B cell (primary cell): ENCODE results near the gene LRFN5. TPM values are rescaled to one million over a fixed set of nuclear protein-coding genes. Genes with fewer than 3 reads are reported as not detected.

Source experiments
- ATAC-seq: fragments of 200-7000 bp; cut with Tn5 transposase; one replicate; pipeline ENCODE4 v1.10.0; 2021; ENCODE audit warnings: low read depth, mild to moderate bottlenecking, moderate number of reproducible peaks, moderate library complexity
- CTCF ChIA-PET: fragments of 350-600 bp; sonication (Branson Sonifier 250); formaldehyde crosslinking; loops from one replicate; lab custom pipeline; 2021; ENCODE audit warnings: antibody characterized with exemption, inconsistent platforms; lab: Charles Lee
- POLR2A ChIA-PET: fragments of 350-600 bp; sonication (Branson Sonifier 250); formaldehyde crosslinking; loops from one replicate; lab custom pipeline; 2021; ENCODE audit warnings: antibody characterized with exemption; lab: Charles Lee
- DNase-seq: peaks from one replicate; pipeline ENCODE4 v3.0.0; 2013
- H2AFZ ChIP-seq: 2 replicates; pipeline ENCODE4 v1.6.1; 2012; ENCODE audit warnings: mild to moderate bottlenecking, low read depth, low read length; ENCODE audit not compliant: insufficient read depth, poor library complexity, severe bottlenecking
- H3K27ac ChIP-seq, 2 donors: 1 replicate in 1 of 2; 2 replicates in 1 of 2; pipeline ENCODE4 v1.5.1; 2012 to 2013; ENCODE audit warnings: low read length in 2 of 2, mild to moderate bottlenecking in 2 of 2, moderate library complexity in 1 of 2
- H3K27me3 ChIP-seq, 4 experiments: fragments of 200-600 bp in 1 of 4; sonication (generic) in 1 of 4; replicated peaks in 1 of 4; 1 replicate in 2 of 4; 2 replicates in 2 of 4; pipeline versions ENCODE4 v1.6.1 to v1.7.0; 2013 to 2016; ENCODE audit warnings: low read length in 3 of 4, mild to moderate bottlenecking in 2 of 4, mixed read lengths in 1 of 4, moderate library complexity in 1 of 4; ENCODE audit not compliant: insufficient read depth in 4 of 4, control insufficient read depth in 3 of 4; ENCODE audit errors: control extremely low read depth in 1 of 4
- H3K36me3 ChIP-seq, 2 experiments: replicated peaks in 1 of 2; 1 replicate in 1 of 2; 2 replicates in 1 of 2; pipeline versions ENCODE4 v1.6.1 to v1.7.1; 2013; ENCODE audit warnings: low read length in 1 of 2; ENCODE audit not compliant: insufficient read depth in 2 of 2, control insufficient read depth in 1 of 2; ENCODE audit errors: control extremely low read depth in 1 of 2, extremely low read depth in 1 of 2
- H3K4me1 ChIP-seq, 2 donors: fragments of 200-600 bp in 1 of 2; sonication (generic) in 1 of 2; 1 replicate in 1 of 2; 2 replicates in 1 of 2; pipeline versions ENCODE4 v1.5.1 to v1.6.1; 2013 to 2017; ENCODE audit warnings: low read length in 2 of 2; ENCODE audit not compliant: control insufficient read depth in 2 of 2, insufficient read depth in 2 of 2
- H3K4me2 ChIP-seq: replicated peaks from 2 replicates; pipeline ENCODE3; 2012; ENCODE audit warnings: mild to moderate bottlenecking, low read depth, low read length; ENCODE audit not compliant: poor library complexity, severe bottlenecking
- H3K4me3 ChIP-seq, 5 experiments: fragments of 200-600 bp in 1 of 5; sonication (generic) in 1 of 5; 1 replicate in 3 of 5; 2 replicates in 2 of 5; pipeline versions ENCODE4 v1.5.1 to v1.7.0; 2011 to 2016; ENCODE audit warnings: low read length in 4 of 5, mild to moderate bottlenecking in 4 of 5, low read depth in 2 of 5, control low read depth in 1 of 5, moderate library complexity in 1 of 5; ENCODE audit not compliant: insufficient read depth in 1 of 5; ENCODE audit errors: control extremely low read depth in 1 of 5, extremely low read depth in 1 of 5
- H3K79me2 ChIP-seq: fragments of 200-600 bp; sonication (generic); one replicate; pipeline ENCODE4 v1.6.0; 2016; ENCODE audit warnings: low read length; ENCODE audit not compliant: control insufficient read depth, insufficient read depth
- H3K9ac ChIP-seq: fragments of 200-600 bp; sonication (generic); 2 replicates; pipeline ENCODE4 v1.6.1; 2017; ENCODE audit warnings: mild to moderate bottlenecking, low read length, moderate library complexity
- H3K9me3 ChIP-seq, 3 donors: one replicate each; pipeline versions ENCODE4 v1.6.1 to v1.7.1; 2013; ENCODE audit warnings: low read length in 2 of 3; ENCODE audit not compliant: control insufficient read depth in 2 of 3, insufficient read depth in 1 of 3; ENCODE audit errors: control extremely low read depth in 1 of 3
- H4K20me1 ChIP-seq: 2 replicates; pipeline ENCODE4 v1.6.0; 2012; ENCODE audit warnings: mild to moderate bottlenecking, low read length; ENCODE audit not compliant: insufficient read depth, control insufficient read depth, poor library complexity, severe bottlenecking
- H3K27ac Mint-ChIP-seq: one replicate; pipeline ENCODE4 v1.8.0; 2021; ENCODE audit warnings: mixed read lengths
- H3K27me3 Mint-ChIP-seq: one replicate; pipeline ENCODE4 v1.8.0; 2021; ENCODE audit warnings: mixed read lengths
- H3K4me1 Mint-ChIP-seq: one replicate; pipeline ENCODE4 v1.8.0; 2021; ENCODE audit warnings: mixed read lengths
- H3K4me3 Mint-ChIP-seq: one replicate; pipeline ENCODE4 v1.8.0; 2021; ENCODE audit warnings: mixed read lengths
- H3K9me3 Mint-ChIP-seq: one replicate; pipeline ENCODE4 v1.8.0; 2022; ENCODE audit warnings: mixed read lengths; ENCODE audit not compliant: insufficient read depth
- CTCF ChIP-seq: fragments of 200-600 bp; IDR thresholded peaks from one replicate; pipeline ENCODE4 v1.8.0; 2022; ENCODE audit warnings: antibody characterized with exemption, mild to moderate bottlenecking
- EZH2 ChIP-seq: IDR thresholded peaks from 2 replicates; pipeline ENCODE4 v1.6.1; 2012; ENCODE audit warnings: borderline replicate concordance, low read depth, mild to moderate bottlenecking, moderate library complexity, low read length; ENCODE audit not compliant: insufficient read depth, poor library complexity, severe bottlenecking
- WGBS: methylation state at CpG from one replicate; pipeline ENCODE4 v1.1.5; 2013; ENCODE audit warnings: missing lambda C conversion rate; ENCODE audit not compliant: insufficient coverage; 5-methylcytosine and 5-hydroxymethylcytosine counted together
- intact Hi-C: fragments of 100-400 bp; cut with micrococcal nuclease; formaldehyde crosslinking; loops from one replicate; pipeline ENCODE4 v1.10.0; 2022
- polyA plus RNA-seq: library from polyadenylated mRNA; depleted of rRNA; stranded (reverse); fragments of >200 nt; gene quantifications from 2 replicates; pipeline ENCODE4 v1.2.3, GENCODE V29; 2012
- total RNA-seq, 2 donors: library from RNA; stranded (reverse); fragments of 120-200 nt in 1 of 2; gene quantifications; 1 replicate in 1 of 2; 2 replicates in 1 of 2; pipeline versions ENCODE4 v1.2.3 to v1.2.4, GENCODE V29; 2013 to 2022

LRFN5 gene
- total and polyA plus RNA-seq, 2 donors (not counting 1 experiment from before 2014, with no cell fraction given) = 0.30 TPM; not detected in 1

DNA sequence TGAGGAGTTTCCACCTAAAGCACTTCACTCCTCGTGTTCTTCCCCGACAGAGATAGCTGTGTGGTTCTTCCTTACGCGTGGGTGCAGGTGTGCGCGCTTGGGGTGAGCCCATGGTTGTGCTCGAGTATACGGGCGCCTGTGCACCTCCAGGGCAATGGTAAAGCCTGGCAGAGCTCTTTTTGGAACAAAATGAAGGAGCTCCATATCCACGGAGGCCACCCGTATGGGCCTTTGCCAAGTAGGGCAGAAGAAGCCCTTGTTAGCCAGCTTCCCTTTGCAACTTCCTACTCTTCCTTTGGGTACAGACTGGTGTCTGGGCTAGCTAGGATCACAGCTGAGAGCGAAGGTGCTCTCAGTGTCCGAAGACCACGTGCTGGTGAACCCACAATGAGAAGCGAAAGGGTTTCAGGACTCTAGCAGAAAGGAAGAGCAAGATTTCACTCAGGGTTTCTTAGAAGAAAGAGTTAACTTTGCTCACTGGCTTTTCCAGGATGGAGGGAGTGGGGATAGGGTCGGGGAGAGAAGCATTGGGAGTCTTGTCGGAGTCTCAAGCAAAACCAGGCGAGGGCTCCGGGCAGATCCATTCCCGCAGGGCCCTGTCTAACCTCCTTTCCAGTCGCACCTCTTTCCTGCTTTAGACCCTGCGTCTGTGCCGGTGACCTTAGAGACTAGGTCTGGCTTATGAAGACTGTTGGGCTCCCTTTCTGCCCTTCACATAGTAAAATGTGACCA, 960 bp upstream of the LRFN5 start:
- Histone ChIP-seq H3K4me1 (peaks cover 30 to 37% of the 10 kb centered on the region in 2 donors), H3K36me3 (no peaks in the 10 kb centered on the region), H3K4me2 (peak overlapping the region; percentile 66), H3K27me3 (peaks cover 0 to 47% (median 41%) of the 10 kb centered on the region in 4 experiments), H3K27ac (no peak overlapping the region), H2AFZ (no peak overlapping the region), H3K9ac (peak overlapping the region; percentile 39), H3K9me3 (peaks cover 0 to 20% (median 0%) of the 10 kb centered on the region in 3 donors), H3K4me3 (no peak overlapping the region), H3K79me2 (no peaks in the 10 kb centered on the region), H4K20me1 (no peaks in the 10 kb centered on the region)
- H3K4me3 Mint-ChIP-seq = peak overlapping the region; percentile 81
- H3K4me1 Mint-ChIP-seq = peaks cover 41% of the 10 kb centered on the region
- DNase-seq (peak; percentile 5), ATAC-seq (no peak)
- peaks cover 66% of the 10 kb centered on the region for H3K27me3 Mint-ChIP-seq
- POLR2A ChIA-PET = no interaction called here
- 6% methylated on average over 15 of the region's 23 CpGs for WGBS
- no peak overlapping the region for H3K27ac Mint-ChIP-seq
- intact Hi-C loops = no loop called here
- no peaks in the 10 kb centered on the region for H3K9me3 Mint-ChIP-seq
- no peak for TF ChIP-seq EZH2
- no peak for TF ChIP-seq CTCF
- CTCF ChIA-PET = no interaction called here

GRCh38 chr14:41606282-41606531, 469 bp upstream of the LRFN5 start:
- no peaks in the 10 kb centered on the region for H3K36me3 ChIP-seq
- CTCF ChIA-PET = no interaction called here
- H3K9ac ChIP-seq = peak overlapping the region; percentile 39
- no peak for TF ChIP-seq EZH2
- TF ChIP-seq CTCF = no peak
- H3K4me1 Mint-ChIP-seq = peaks cover 41% of the 10 kb centered on the region
- no peak overlapping the region for H3K27ac Mint-ChIP-seq
- H3K27me3 Mint-ChIP-seq = peaks cover 70% of the 10 kb centered on the region
- no peak overlapping the region for H3K27ac ChIP-seq
- DNase-seq (peak; percentile 7), ATAC-seq (no peak)
- intact Hi-C loops = no loop called here
- H3K4me1 ChIP-seq = peaks cover 30 to 37% of the 10 kb centered on the region in 2 donors
- no peaks in the 10 kb centered on the region for H3K79me2 ChIP-seq
- H3K9me3 Mint-ChIP-seq = no peaks in the 10 kb centered on the region
- H3K4me2 ChIP-seq = peak overlapping the region; percentile 66
- no peaks in the 10 kb centered on the region for H4K20me1 ChIP-seq
- POLR2A ChIA-PET = no interaction called here
- peak overlapping the region; percentile 81 for H3K4me3 Mint-ChIP-seq
- WGBS = 5% methylated on average over 6 of the region's 7 CpGs
- H3K27me3 ChIP-seq = peaks cover 0 to 51% (median 41%) of the 10 kb centered on the region in 4 experiments
- peak overlapping the region in 3 of 5 experiments; percentile 15 to 56 (median 33) for H3K4me3 ChIP-seq
- H2AFZ ChIP-seq = peak overlapping the region; percentile 49
- H3K9me3 ChIP-seq = peaks cover 0 to 20% (median 0%) of the 10 kb centered on the region in 3 donors
